A673 (cell line): ENCODE measurements around the gene KCND3. TPM values are rescaled to one million over a fixed set of nuclear protein-coding genes. Genes with fewer than 3 reads are reported as not detected.

Experiments
- BruUV-seq: library from RNA; stranded (reverse); fragments of 400-500 nt; replicated peaks from 2 replicates; lab custom pipeline; 2021; lab: Mats Ljungman, UMichigan
- CTCF ChIA-PET: fragments of 300-600 bp; sonication (Branson Sonifier 250); formaldehyde crosslinking; loops from one replicate; lab custom pipeline; 2022; ENCODE audit warnings: antibody characterized with exemption; lab: Charles Lee
- POLR2A ChIA-PET: fragments of 300-600 bp; sonication (Branson Sonifier 250); formaldehyde crosslinking; loops from one replicate; lab custom pipeline; 2022; ENCODE audit warnings: antibody characterized with exemption; ENCODE audit not compliant: low non-redundant PET; lab: Charles Lee
- DNase-seq: peaks from one replicate; pipeline ENCODE4 v3.0.0-alpha.2; 2015; ENCODE audit warnings: low spot score
- H3K27ac ChIP-seq: fragments of 200-600 bp; sonication (generic); 2 replicates; pipeline ENCODE4 v1.5.1; 2016; ENCODE audit warnings: mixed run types, low read depth, mild to moderate bottlenecking, mixed read lengths, antibody characterized with exemption, low read length; ENCODE audit not compliant: poor library complexity, severe bottlenecking
- H3K27me3 ChIP-seq: fragments of 200-600 bp; sonication (generic); replicated peaks from 2 replicates; pipeline ENCODE4 v1.6.1; 2017; ENCODE audit warnings: mixed run types, low read depth, mild to moderate bottlenecking, mixed read lengths, antibody characterized with exemption, low read length; ENCODE audit not compliant: insufficient read depth, poor library complexity
- H3K36me3 ChIP-seq: fragments of 200-600 bp; sonication (generic); 2 replicates; pipeline ENCODE4 v1.6.1; 2016; ENCODE audit warnings: mixed run types, mild to moderate bottlenecking, mixed read lengths, antibody characterized with exemption, low read length; ENCODE audit not compliant: insufficient read depth, poor library complexity, severe bottlenecking
- H3K4me1 ChIP-seq: fragments of 200-600 bp; sonication (generic); 2 replicates; pipeline ENCODE4 v1.6.1; 2017; ENCODE audit warnings: mixed run types, mild to moderate bottlenecking, mixed read lengths, antibody characterized with exemption, low read length; ENCODE audit not compliant: insufficient read depth, poor library complexity, severe bottlenecking
- H3K4me3 ChIP-seq: fragments of 200-600 bp; sonication (generic); 2 replicates; pipeline ENCODE4 v1.5.1; 2016; ENCODE audit warnings: low read depth, mixed run types, mild to moderate bottlenecking, mixed read lengths, low read length; ENCODE audit not compliant: poor library complexity, severe bottlenecking
- H3K9me3 ChIP-seq: fragments of 200-600 bp; sonication (generic); 2 replicates; pipeline ENCODE4 v1.6.1; 2016; ENCODE audit warnings: mixed run types, low read depth, mild to moderate bottlenecking, mixed read lengths, antibody characterized with exemption, low read length; ENCODE audit not compliant: poor library complexity, severe bottlenecking
- CTCF ChIP-seq: fragments of 300-800, 200-600 bp; sonication (generic); conservative IDR thresholded peaks from 2 replicates; pipeline ENCODE4 v1.5.1; 2017; ENCODE audit warnings: low read depth, mild to moderate bottlenecking, antibody characterized with exemption, low read length, moderate library complexity, mixed read lengths
- EZH2 ChIP-seq: fragments of 200-600 bp; sonication (generic); IDR thresholded peaks from 2 replicates; pipeline ENCODE4 v1.6.1; 2017; ENCODE audit warnings: borderline replicate concordance, low read depth, mild to moderate bottlenecking, mixed read lengths, antibody characterized with exemption, low read length; ENCODE audit not compliant: poor library complexity, severe bottlenecking
- intact Hi-C: fragments of 100-400 bp; cut with micrococcal nuclease; formaldehyde crosslinking; loops from one replicate; pipeline ENCODE4 v1.10.0; 2022; ENCODE audit not compliant: unreplicated experiment
- total RNA-seq: library from RNA; stranded (reverse); gene quantifications from 2 replicates; pipeline ENCODE4 v1.2.3, GENCODE V29; 2021

KCND3 gene
- total RNA-seq, 1 experiment from 2014 or later, result not detected

GRCh38 chr1:111977378-111977777, 12.1 kb downstream of the KCND3 start:
- TF ChIP-seq CTCF (no peak), EZH2 (no peak)
- ChIA-PET POLR2A (no interaction called here), CTCF (no interaction called here)
- intact Hi-C loops, result no loop called here
- Histone ChIP-seq H3K27me3 (peaks cover 83% of the 10 kb centered on the region), H3K9me3 (no peaks in the 10 kb centered on the region), H3K4me1 (no peaks in the 10 kb centered on the region), H3K27ac (no peak overlapping the region), H3K36me3 (no peaks in the 10 kb centered on the region), H3K4me3 (no peak overlapping the region)
- no TSS peak for BruUV-seq
- no peak for DNase-seq

GRCh38 chr1:111976842-111977241, 12.6 kb downstream of the KCND3 start:
- CTCF ChIA-PET, result no interaction called here
- BruUV-seq, result no TSS peak
- Histone ChIP-seq H3K27me3 (peaks cover 84% of the 10 kb centered on the region), H3K4me1 (no peaks in the 10 kb centered on the region), H3K27ac (no peak overlapping the region), H3K36me3 (no peaks in the 10 kb centered on the region), H3K4me3 (no peak overlapping the region), H3K9me3 (no peaks in the 10 kb centered on the region)
- POLR2A ChIA-PET, result no interaction called here
- no peak for DNase-seq
- no peak for TF ChIP-seq EZH2
- no peak for TF ChIP-seq CTCF
- intact Hi-C loops, result no loop called here

- peaks cover 89% of the 10 kb centered on the region for H3K27me3 ChIP-seq
- intact Hi-C loops, result no loop called here
- BruUV-seq, result no TSS peak
- H3K4me1 ChIP-seq, result no peaks in the 10 kb centered on the region
- no peak for DNase-seq
- CTCF ChIA-PET, result no interaction called here
- POLR2A ChIA-PET, result no interaction called here
- H3K9me3 ChIP-seq, result no peaks in the 10 kb centered on the region
- no peak overlapping the region for H3K4me3 ChIP-seq
- no peak for TF ChIP-seq CTCF
- no peak overlapping the region for H3K27ac ChIP-seq
- H3K36me3 ChIP-seq, result no peaks in the 10 kb centered on the region
Measured at GRCh38 chr1:111976332-111976731, 13.1 kb downstream of the KCND3 start.
